Measurements from ENCODE around the gene ITPR3. TPM values are rescaled to one million over a fixed set of nuclear protein-coding genes. Genes with fewer than 3 reads are reported as not detected.

The ITPR3 gene
- total RNA-seq, 2 experiments from 2014 or later, result 56.6 to 83.5 TPM

GRCh38 chr6:33583591-33584155 lies 37.4 kb upstream of the ITPR3 start:
- BruUV-seq (replicated peaks), result no TSS peak
- H2AFZ ChIP-seq (ENCODE audit: low read length), result no peak overlapping the region
- ChIA-PET CTCF (ENCODE audit: unreplicated experiment) (no interaction called here), POLR2A (no interaction called here)
- H3K27ac ChIP-seq (ENCODE audit: low read depth, low read length, poor library complexity, severe bottlenecking), result no peak overlapping the region
- H3K4me1 ChIP-seq (ENCODE audit: insufficient read depth, low read length, poor library complexity, severe bottlenecking), result peaks cover 44% of the 10 kb centered on the region
- no peaks in the 10 kb centered on the region for H3K9me2 ChIP-seq (ENCODE audit: insufficient read depth, low read length)
- no peaks in the 10 kb centered on the region for H3K36me3 ChIP-seq (ENCODE audit: insufficient read depth, low read length)
- H4K20me1 ChIP-seq (ENCODE audit: insufficient read depth, low read length), result no peaks in the 10 kb centered on the region
- H3K79me2 ChIP-seq (ENCODE audit: insufficient read depth, low read depth, low read length), result peaks cover 12% of the 10 kb centered on the region
- H3K9me3 ChIP-seq (ENCODE audit: low read length), result no peaks in the 10 kb centered on the region
- H3K4me3 ChIP-seq (ENCODE audit: low read depth, low read length, poor library complexity, severe bottlenecking), result no peak overlapping the region
- intact Hi-C loops (cut with micrococcal nuclease; ENCODE audit: unreplicated experiment), result no loop called here
- no peak overlapping the region for H3K4me2 ChIP-seq (ENCODE audit: low read length)
- TF ChIP-seq EZH2phosphoT487 (IDR thresholded peaks at IDR 0.05; ENCODE audit: borderline replicate concordance, low read depth, low read length), result no peak
- TF ChIP-seq, protein P1, sequence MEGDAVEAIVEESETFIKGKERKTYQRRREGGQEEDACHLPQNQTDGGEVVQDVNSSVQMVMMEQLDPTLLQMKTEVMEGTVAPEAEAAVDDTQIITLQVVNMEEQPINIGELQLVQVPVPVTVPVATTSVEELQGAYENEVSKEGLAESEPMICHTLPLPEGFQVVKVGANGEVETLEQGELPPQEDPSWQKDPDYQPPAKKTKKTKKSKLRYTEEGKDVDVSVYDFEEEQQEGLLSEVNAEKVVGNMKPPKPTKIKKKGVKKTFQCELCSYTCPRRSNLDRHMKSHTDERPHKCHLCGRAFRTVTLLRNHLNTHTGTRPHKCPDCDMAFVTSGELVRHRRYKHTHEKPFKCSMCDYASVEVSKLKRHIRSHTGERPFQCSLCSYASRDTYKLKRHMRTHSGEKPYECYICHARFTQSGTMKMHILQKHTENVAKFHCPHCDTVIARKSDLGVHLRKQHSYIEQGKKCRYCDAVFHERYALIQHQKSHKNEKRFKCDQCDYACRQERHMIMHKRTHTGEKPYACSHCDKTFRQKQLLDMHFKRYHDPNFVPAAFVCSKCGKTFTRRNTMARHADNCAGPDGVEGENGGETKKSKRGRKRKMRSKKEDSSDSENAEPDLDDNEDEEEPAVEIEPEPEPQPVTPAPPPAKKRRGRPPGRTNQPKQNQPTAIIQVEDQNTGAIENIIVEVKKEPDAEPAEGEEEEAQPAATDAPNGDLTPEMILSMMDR (conservative IDR thresholded peaks at IDR 0.05; ENCODE audit: low read length), result peak; percentile 47; the same call in 1 of the 2 replicates
- DNase-seq (ENCODE audit: low spot score), result no peak

- intact Hi-C loops (cut with micrococcal nuclease; ENCODE audit: unreplicated experiment), result loop anchor here (1.0 to 5.0 kb wide), 2 partner anchors 115 to 177 kb away; no protein-coding TSS in a partner anchor
- POLR2A ChIA-PET, result interaction anchor here (0.6 to 1.5 kb wide), 4 partner anchors 14 to 127 kb away, joined by 3 to 4 read pairs (median 3); partner anchors contain the start of gene UQCC2
- H3K4me1 ChIP-seq (ENCODE audit: insufficient read depth, low read length, poor library complexity, severe bottlenecking), result peaks cover 46% of the 10 kb centered on the region
- peaks cover under 1% of the 10 kb centered on the region; the same call in 1 of the 2 replicates for H3K79me2 ChIP-seq (ENCODE audit: insufficient read depth, low read depth, low read length)
- H3K4me2 ChIP-seq (ENCODE audit: low read length), result peak overlapping the region; percentile 59
- no peaks in the 10 kb centered on the region for H3K36me3 ChIP-seq (ENCODE audit: insufficient read depth, low read length)
- no peaks in the 10 kb centered on the region for H4K20me1 ChIP-seq (ENCODE audit: insufficient read depth, low read length)
- no peaks in the 10 kb centered on the region for H3K9me3 ChIP-seq (ENCODE audit: low read length)
- no peak for TF ChIP-seq EZH2phosphoT487 (IDR thresholded peaks at IDR 0.05; ENCODE audit: borderline replicate concordance, low read depth, low read length)
- TF ChIP-seq, protein P1 (conservative IDR thresholded peaks at IDR 0.05; ENCODE audit: low read length), result no peak
- no peak for DNase-seq (ENCODE audit: low spot score)
- H3K27ac ChIP-seq (ENCODE audit: low read depth, low read length, poor library complexity, severe bottlenecking), result peak overlapping the region; percentile 7
- H2AFZ ChIP-seq (ENCODE audit: low read length), result peak overlapping the region; percentile 72; the same call in 1 of the 2 replicates
- H3K4me3 ChIP-seq (ENCODE audit: low read depth, low read length, poor library complexity, severe bottlenecking), result peak overlapping the region; percentile 45
- TSS peak; percentile 80 for BruUV-seq (replicated peaks)
- no peaks in the 10 kb centered on the region for H3K9me2 ChIP-seq (ENCODE audit: insufficient read depth, low read length)
- CTCF ChIA-PET (ENCODE audit: unreplicated experiment), result interaction anchor here (0.7 to 1.2 kb wide), 4 partner anchors 22 to 126 kb away, joined by 3 to 4 read pairs (median 4); partner anchors contain the start of gene UQCC2
These were observed 36.3 kb upstream of the ITPR3 start for GRCh38 chr6:33584700-33585402.
